ENCODE data around the gene JAGN1.
"Not testable (repeated sequence)": the region's sequence is repeated elsewhere in the genome, so short reads cannot be mapped to it uniquely, and the experiment has no call there.

- TF ChIP-seq CTCF, POLR2A, EP300 (IDR thresholded peaks at IDR 0.05): not testable (repeated sequence)
Measured at GRCh38 chr3:9900965-9901415, 10.6 kb downstream of the JAGN1 start.
